K562 (cell line): Measurements from ENCODE around the gene TCF3. TPM values are rescaled to one million over a fixed set of nuclear protein-coding genes. Genes with fewer than 3 reads are reported as not detected.

Experiments used
- ATAC-seq: fragments of 200-7000 bp; cut with Tn5 transposase; 3 replicates; pipeline ENCODE4 v1.9.1; 2020; ENCODE audit warnings: moderate library complexity
- BruUV-seq: library from RNA; stranded (reverse); fragments of 400-500 nt; replicated peaks from 2 replicates; lab custom pipeline; 2021; lab: Mats Ljungman, UMichigan
- CTCF ChIA-PET: fragments of 300-600 bp; formaldehyde crosslinking; extraction: SDS; loops from one replicate; lab custom pipeline; 2021; ENCODE audit warnings: low intra/inter-chr PET ratio; lab: Yijun Ruan, JAX
- POLR2A ChIA-PET: fragments of 300-600, 350-650 bp; sonication (Branson Sonifier 250); formaldehyde crosslinking; extraction: SDS; loops from one replicate; lab custom pipeline; 2021; ENCODE audit warnings: antibody characterized with exemption, inconsistent platforms; lab: Yijun Ruan, JAX
- DNase-seq, 4 experiments: peaks; one replicate each; pipeline versions ENCODE4 v3.0.0 to v3.0.0-alpha.2; 2011 to 2018; ENCODE audit warnings: low spot score in 3 of 4, mixed read lengths in 3 of 4; ENCODE audit errors: extremely low read depth in 1 of 4
- FAIRE-seq: peaks from 2 replicates; lab custom pipeline; 2011; peaks lifted over from hg19 to GRCh38; lab: Jason Lieb, UNC
- H2AFZ ChIP-seq: 2 replicates; pipeline ENCODE4 v1.6.0; 2011; ENCODE audit warnings: low read depth, low read length, control low read depth, inconsistent platforms
- H3K27ac ChIP-seq: fragments of 200-600 bp; 3 replicates; pipeline ENCODE4 v1.8.0; 2011; ENCODE audit warnings: low read depth, mild to moderate bottlenecking, control low read depth, inconsistent platforms, low read length, moderate library complexity, mixed read lengths; ENCODE audit errors: extremely low read depth
- H3K27me3 ChIP-seq, 2 experiments: fragments of 300-600 bp in 1 of 2; 2 replicates in 1 of 2; 3 replicates in 1 of 2; pipeline versions ENCODE4 v1.6.0 to v1.8.0; 2011; ENCODE audit warnings: inconsistent platforms in 2 of 2, low read length in 2 of 2, mild to moderate bottlenecking in 1 of 2, mixed read lengths in 1 of 2, moderate library complexity in 1 of 2; ENCODE audit not compliant: control insufficient read depth in 2 of 2, insufficient read depth in 2 of 2
- H3K36me3 ChIP-seq: fragments of 300-600 bp; 3 replicates; pipeline ENCODE4 v1.8.0; 2011; ENCODE audit warnings: mild to moderate bottlenecking, low read length, inconsistent platforms; ENCODE audit not compliant: control insufficient read depth, insufficient read depth
- H3K4me1 ChIP-seq, 2 experiments: fragments of 200-600 bp in 1 of 2; replicated peaks in 1 of 2; 2 replicates in 1 of 2; 3 replicates in 1 of 2; pipeline versions ENCODE4 v1.5.1 to v1.8.0; 2011; ENCODE audit warnings: inconsistent platforms in 2 of 2, low read length in 2 of 2, mild to moderate bottlenecking in 1 of 2, mixed read lengths in 1 of 2, moderate library complexity in 1 of 2; ENCODE audit not compliant: control insufficient read depth in 2 of 2, insufficient read depth in 2 of 2
- H3K4me2 ChIP-seq: 2 replicates; pipeline ENCODE4 v1.6.1; 2011; ENCODE audit warnings: low read length, control low read depth, inconsistent platforms, mixed read lengths; ENCODE audit not compliant: insufficient read depth
- H3K4me3 ChIP-seq: fragments of 200-600 bp; sonication (generic), shearing (Covaris generic); 2 replicates; pipeline ENCODE4 v1.5.1; 2016; ENCODE audit warnings: control low read depth, inconsistent platforms
- H3K79me2 ChIP-seq: fragments of 200-600 bp; 3 replicates; pipeline ENCODE4 v1.8.0; 2011; ENCODE audit warnings: low read length, inconsistent platforms; ENCODE audit not compliant: control insufficient read depth, insufficient read depth
- H3K9ac ChIP-seq, 2 experiments: 2 replicates each; pipeline versions ENCODE4 v1.6.0 to v1.6.1; 2011; ENCODE audit warnings: low read depth in 2 of 2, low read length in 2 of 2, control low read depth in 1 of 2, inconsistent platforms in 1 of 2, mild to moderate bottlenecking in 1 of 2, mixed read lengths in 1 of 2; ENCODE audit not compliant: insufficient read depth in 1 of 2
- H3K9me1 ChIP-seq: one replicate; pipeline ENCODE4 v1.6.0; 2011; ENCODE audit warnings: inconsistent platforms, mild to moderate bottlenecking, low read length, moderate library complexity; ENCODE audit not compliant: control insufficient read depth, insufficient read depth
- H3K9me3 ChIP-seq: replicated peaks from 2 replicates; pipeline ENCODE4 v1.5.1; 2011; ENCODE audit warnings: low read depth, low read length, inconsistent platforms; ENCODE audit not compliant: control insufficient read depth, insufficient read depth
- H4K20me1 ChIP-seq: replicated peaks from 2 replicates; pipeline ENCODE4 v1.6.1; 2011; ENCODE audit warnings: low read length, inconsistent platforms, mixed read lengths; ENCODE audit not compliant: control insufficient read depth, insufficient read depth
- ADNP ChIP-seq: fragments of 200-800 bp; sonication (Bioruptor generic); IDR thresholded peaks from 2 replicates; pipeline ENCODE4 v1.6.1; 2016; ENCODE audit warnings: missing genetic modification characterization, missing compliant biosample characterization
- NR2C1 ChIP-seq, 2 experiments: fragments of 450-650 bp; IDR thresholded peaks; 2 replicates each; pipeline ENCODE4 v1.6.1; 2017; ENCODE audit warnings: mild to moderate bottlenecking in 2 of 2, antibody characterized with exemption in 1 of 2, inconsistent platforms in 1 of 2, missing compliant biosample characterization in 1 of 2, missing genetic modification characterization in 1 of 2
- TSC22D4 ChIP-seq: fragments of 450-650 bp; IDR thresholded peaks from 2 replicates; pipeline ENCODE4 v1.6.1; 2016; ENCODE audit warnings: missing genetic modification characterization, missing biosample characterization, control low read depth
- WGBS: fragments of 100-300 bp; shearing (Covaris generic); methylation state at CpG from one replicate; pipeline ENCODE4 v1.1.6; 2016; ENCODE audit warnings: low coverage, mixed read lengths; ENCODE audit not compliant: insufficient coverage; ENCODE audit errors: missing lambda C conversion rate; 5-methylcytosine and 5-hydroxymethylcytosine counted together
- in situ Hi-C: fragments of 300-500 bp; cut with MboI; formaldehyde crosslinking; loops from 4 replicates; pipeline ENCODE4 v1.15.0; 2018; ENCODE audit warnings: inconsistent platforms, mixed read lengths
- intact Hi-C: fragments of 100-400 bp; cut with micrococcal nuclease; formaldehyde crosslinking; loops from 2 replicates; pipeline ENCODE4 v1.14.2; 2022
- polyA plus RNA-seq, 8 experiments: library from polyadenylated mRNA; depleted of rRNA in 4 of 8; stranded (reverse) in 5 of 8; unstranded in 3 of 8; fragments of >200 nt; fragmentation: Nextera tagmentation in 2 of 8; fragmentation: Illumina TruSeq in 1 of 8; extraction: Ambion mirVana in 2 of 8; extraction: Trizol in 1 of 8; gene quantifications; 2 replicates each; pipeline versions ENCODE4 v1.2.1 to v1.2.3, GENCODE V29; 2011 to 2014; ENCODE audit warnings: inconsistent platforms in 1 of 8, missing spikeins in 1 of 8
- total RNA-seq, 7 experiments: library from RNA; depleted of rRNA in 6 of 7; stranded (reverse); fragments of >200 nt in 6 of 7; fragmentation: Illumina TruSeq in 2 of 7; extraction: Trizol in 2 of 7; gene quantifications; 2 replicates each; pipeline versions ENCODE4 v1.2.1 to v1.2.3, GENCODE V29; 2011 to 2021; ENCODE audit warnings: low replicate concordance in 1 of 7
- TF ChIP-seq, protein P1 (sequence below), 2 experiments: fragments of 450-650 bp in 1 of 2; sonication (generic) in 1 of 2; formaldehyde crosslinking in 1 of 2; IDR thresholded peaks; 2 replicates each; pipeline versions ENCODE4 v1.7.1 to v1.9.0; 2016 to 2022; ENCODE audit warnings: inconsistent platforms in 1 of 2, mild to moderate bottlenecking in 1 of 2, missing genetic modification reagents in 1 of 2

The TCF3 gene
- total and polyA plus RNA-seq, 9 of the 15 experiments (the other 6 are each of a cell fraction or from before 2014, with no cell fraction given), result 5.6 to 259 (median 84.0) TPM

DNA sequence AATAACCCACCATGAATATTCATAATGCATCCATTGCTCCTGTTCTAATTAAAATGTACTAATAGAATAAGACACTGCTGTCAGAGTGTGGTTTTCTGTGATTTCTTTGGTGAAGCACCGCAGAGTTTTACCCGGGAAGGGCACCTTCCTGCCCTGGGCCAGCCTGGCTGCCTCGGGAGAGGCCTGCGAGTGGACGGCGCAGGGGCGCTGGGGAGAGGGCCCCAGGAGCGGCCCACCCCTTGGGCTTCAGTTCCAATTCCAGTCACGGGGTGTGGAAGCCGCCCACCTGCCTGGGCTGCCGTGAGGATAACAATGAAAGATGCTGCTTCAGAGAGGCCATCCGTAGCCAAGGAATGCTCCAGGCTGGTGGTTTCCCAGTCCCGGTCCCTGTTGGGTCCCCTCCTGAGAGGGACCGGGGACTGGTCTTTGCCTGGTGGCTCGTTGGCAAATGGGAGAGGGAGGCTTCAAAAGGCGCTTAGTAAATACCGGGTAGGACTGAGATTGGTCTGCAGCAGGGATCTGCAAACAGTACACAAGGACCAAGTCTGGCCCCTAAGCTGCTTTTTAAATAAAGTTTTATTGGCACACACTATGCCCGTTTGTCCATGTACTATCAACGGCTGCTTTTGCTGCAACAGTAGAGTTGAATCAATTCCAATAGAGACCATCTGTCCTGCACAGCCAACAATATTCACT is 18.0 kb downstream of the TCF3 start:
- in situ Hi-C loops (no loop called here), intact Hi-C loops (no loop called here)
- no peak for ATAC-seq
- no peak for FAIRE-seq
- Histone ChIP-seq H3K79me2 (peaks cover 81% of the 10 kb centered on the region), H3K9ac (peak overlapping the region in 1 of 2 experiments; percentile 8; a peak in 1 of 4 replicates), H3K4me1 (peaks cover 19 to 61% of the 10 kb centered on the region in 2 experiments)
- BruUV-seq, result no TSS peak
- CTCF ChIA-PET, result no interaction called here
- no peak for DNase-seq
- WGBS, result 89% methylated on average over 19 of the region's 19 CpGs
- TF ChIP-seq, protein P1, sequence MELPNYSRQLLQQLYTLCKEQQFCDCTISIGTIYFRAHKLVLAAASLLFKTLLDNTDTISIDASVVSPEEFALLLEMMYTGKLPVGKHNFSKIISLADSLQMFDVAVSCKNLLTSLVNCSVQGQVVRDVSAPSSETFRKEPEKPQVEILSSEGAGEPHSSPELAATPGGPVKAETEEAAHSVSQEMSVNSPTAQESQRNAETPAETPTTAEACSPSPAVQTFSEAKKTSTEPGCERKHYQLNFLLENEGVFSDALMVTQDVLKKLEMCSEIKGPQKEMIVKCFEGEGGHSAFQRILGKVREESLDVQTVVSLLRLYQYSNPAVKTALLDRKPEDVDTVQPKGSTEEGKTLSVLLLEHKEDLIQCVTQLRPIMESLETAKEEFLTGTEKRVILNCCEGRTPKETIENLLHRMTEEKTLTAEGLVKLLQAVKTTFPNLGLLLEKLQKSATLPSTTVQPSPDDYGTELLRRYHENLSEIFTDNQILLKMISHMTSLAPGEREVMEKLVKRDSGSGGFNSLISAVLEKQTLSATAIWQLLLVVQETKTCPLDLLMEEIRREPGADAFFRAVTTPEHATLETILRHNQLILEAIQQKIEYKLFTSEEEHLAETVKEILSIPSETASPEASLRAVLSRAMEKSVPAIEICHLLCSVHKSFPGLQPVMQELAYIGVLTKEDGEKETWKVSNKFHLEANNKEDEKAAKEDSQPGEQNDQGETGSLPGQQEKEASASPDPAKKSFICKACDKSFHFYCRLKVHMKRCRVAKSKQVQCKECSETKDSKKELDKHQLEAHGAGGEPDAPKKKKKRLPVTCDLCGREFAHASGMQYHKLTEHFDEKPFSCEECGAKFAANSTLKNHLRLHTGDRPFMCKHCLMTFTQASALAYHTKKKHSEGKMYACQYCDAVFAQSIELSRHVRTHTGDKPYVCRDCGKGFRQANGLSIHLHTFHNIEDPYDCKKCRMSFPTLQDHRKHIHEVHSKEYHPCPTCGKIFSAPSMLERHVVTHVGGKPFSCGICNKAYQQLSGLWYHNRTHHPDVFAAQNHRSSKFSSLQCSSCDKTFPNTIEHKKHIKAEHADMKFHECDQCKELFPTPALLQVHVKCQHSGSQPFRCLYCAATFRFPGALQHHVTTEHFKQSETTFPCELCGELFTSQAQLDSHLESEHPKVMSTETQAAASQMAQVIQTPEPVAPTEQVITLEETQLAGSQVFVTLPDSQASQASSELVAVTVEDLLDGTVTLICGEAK (IDR thresholded peaks at IDR 0.05), result peak; percentile 98
- TF ChIP-seq, protein P1 (CRISPR knock-in tag; IDR thresholded peaks at IDR 0.05), result peak; percentile 97
- TF ChIP-seq ADNP (tag) (0 out of 2 replicates have a peak, but pooled peaks have one; percentile 43), TSC22D4 (tag) (no peak), NR2C1 (IDR thresholded peaks at IDR 0.05) (no peak), NR2C1 (tag; IDR thresholded peaks at IDR 0.05) (no peak)
- TF ChIP-seq, all 486 proteins: peak for 2
- Histone ChIP-seq H4K20me1 (no peaks in the 10 kb centered on the region), H3K9me1 (peaks cover 5% of the 10 kb centered on the region), H3K27ac (no peak overlapping the region), H3K9me3 (no peaks in the 10 kb centered on the region; the same call in 1 of the 2 replicates), H3K27me3 (no peaks in the 10 kb centered on the region), H2AFZ (no peak overlapping the region), H3K4me2 (no peak overlapping the region), H3K36me3 (peaks cover 93% of the 10 kb centered on the region), H3K4me3 (no peak overlapping the region)
- POLR2A ChIA-PET, result interaction anchor here (0.9 to 1.2 kb wide), 2 partner anchors 9 to 13 kb away, joined by 4 read pairs; no protein-coding TSS in a partner anchor
